NCI-H146 treated with DMSO at 0.1 percent for 48 hours (cell line): Measurements from ENCODE around the gene RAD51B.
A peak's percentile ranks its signal among the peaks of the same experiment; 100 is the strongest.
"Not testable (repeated sequence)": the region's sequence is repeated elsewhere in the genome, so short reads cannot be mapped to it uniquely, and the experiment has no call there.

Source experiments
- DNase-seq: peaks from one replicate; lab custom pipeline; 2025; ENCODE audit not compliant: unreplicated experiment; lab: John Stamatoyannopoulos, UW

RAD51B gene

DNA sequence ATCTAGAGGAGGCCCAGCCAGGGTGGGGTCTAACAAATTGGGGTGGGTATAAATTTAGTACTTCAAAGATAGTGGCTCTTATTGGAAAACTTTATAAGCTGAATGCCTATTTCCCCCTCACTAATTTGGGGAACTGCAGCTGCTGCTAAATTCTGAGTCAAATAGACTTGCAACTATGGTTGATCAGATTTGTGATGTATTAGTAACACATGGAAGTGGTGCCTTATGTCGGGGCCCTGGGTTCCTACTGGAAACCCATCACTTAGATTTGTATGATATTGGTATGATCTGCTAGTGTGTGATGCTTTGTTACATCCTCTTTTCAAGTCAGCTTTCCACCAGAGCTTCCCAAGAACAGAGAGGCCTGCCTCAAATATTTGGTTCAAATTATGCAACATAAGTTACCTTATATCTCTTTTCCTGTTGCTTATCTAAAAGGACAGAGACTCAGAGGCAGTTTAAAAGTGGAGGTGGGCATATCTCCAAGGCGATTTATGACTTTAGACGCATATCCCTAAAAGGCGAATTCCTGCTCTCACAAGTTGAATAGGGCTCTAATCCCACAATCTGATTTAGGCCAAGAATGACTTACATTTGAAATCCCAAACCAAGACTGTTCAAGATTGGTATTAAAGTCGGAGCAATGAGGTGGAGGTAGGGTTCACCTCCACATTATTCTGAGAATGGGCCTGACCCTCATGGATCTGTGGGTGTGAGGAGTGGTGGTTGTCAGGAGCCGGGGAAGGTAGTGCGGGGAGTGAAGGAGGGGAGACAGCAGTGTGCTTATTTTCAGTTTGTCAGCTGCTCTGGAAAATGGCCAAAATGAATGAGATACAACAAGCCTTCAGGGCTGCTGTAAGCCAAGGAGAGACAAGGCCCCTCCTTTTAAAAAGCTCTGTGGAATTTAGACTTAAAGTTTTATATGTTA, 425.8 kb downstream of the RAD51B start:
- no peak for DNase-seq

DNA sequence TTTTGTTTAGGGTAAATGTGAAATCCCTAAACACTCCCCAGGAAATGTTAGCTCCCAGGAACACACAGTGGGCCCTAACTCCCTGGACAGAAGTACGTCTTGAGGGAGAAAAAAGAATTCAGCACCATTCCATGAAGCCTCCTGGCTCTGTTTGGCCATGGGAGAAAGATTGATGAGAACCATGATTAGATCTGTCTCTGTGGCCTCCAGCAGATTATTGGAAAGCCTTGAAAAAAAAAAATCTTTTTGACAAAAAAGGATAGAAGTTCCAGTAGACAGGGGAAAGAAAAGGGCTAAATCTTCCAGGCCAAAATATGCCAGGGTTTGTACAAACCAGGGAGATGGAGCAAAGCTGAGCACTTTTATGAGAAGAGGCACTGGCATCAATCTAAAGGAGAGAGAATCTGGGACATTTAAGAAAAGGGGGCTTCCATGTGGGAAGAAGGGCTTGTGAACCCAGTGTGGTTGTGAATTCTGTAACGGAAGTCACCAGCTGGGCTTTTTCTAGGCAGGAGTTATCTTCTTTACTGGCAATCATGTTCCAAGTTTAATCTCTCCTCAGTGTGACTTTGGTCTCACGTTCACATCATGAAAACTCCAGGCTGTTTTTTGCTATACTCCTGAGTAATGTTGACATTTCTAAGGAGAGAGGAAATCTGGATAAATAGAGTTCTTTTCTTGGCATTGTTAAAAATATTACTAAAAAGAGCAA, 426.7 kb downstream of the RAD51B start:
- DNase-seq = no peak

DNA sequence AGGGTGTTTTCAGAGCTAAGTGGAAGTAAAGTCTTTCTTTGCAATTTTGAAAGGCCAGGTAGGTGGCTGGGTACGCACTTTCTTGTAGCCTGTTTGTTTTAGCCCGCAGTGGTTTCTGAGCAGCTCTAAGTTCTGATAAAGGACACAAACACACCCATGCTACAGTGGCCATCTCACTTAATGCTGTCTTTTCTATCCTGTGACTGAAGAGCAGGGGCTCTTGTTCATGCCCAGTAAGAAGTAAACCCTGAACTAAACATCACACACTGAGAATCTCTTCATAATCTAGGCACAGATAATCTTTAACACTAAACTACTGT, 427.2 kb downstream of the RAD51B start:
- DNase-seq = no peak

DNA sequence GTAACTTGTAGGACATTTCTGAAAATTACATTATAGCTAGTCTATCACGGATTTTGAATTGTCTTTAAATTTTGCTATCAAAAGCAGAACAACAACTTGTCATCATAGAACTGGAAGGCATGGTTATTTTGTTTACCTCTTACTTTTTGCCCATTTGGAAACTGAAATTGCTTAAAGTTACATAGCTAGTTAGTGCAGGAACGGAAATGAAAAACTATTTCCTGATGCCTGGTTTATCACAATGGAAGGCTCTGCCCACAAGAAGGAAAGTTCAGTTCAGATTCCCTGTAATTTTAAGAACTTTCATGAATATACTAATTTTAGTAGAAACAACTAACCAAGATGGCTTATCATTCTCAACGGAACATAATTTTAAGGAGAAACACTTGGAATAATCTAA, 427.7 kb downstream of the RAD51B start:
- no peak for DNase-seq

DNA sequence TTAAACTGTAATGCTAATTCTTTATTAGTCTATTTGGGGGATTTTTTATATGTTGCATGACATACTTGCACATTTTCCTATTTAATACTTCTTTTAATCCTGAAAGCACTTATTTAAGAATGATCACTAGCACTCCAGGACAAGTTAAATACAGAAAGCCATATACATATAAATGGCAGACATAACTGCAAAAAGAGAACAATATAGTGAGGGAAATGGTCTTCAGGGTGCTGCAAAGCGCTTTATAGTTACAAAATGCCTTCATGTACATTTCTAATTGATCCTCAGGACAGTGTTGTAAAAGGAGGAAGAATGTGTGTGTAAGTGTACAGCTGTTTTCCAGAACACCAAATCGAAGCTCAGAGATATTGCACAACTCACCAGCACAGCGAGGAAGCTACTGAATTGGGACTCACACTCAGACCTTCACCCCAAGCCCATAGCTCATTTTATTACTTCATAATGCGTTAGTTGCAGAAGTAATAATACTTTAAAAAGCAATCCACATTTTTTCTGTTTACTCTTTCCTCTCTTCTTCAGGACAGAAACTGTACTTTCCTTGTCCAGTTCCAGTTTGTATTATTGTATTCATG, 428.2 kb downstream of the RAD51B start:
- no peak for DNase-seq

DNA sequence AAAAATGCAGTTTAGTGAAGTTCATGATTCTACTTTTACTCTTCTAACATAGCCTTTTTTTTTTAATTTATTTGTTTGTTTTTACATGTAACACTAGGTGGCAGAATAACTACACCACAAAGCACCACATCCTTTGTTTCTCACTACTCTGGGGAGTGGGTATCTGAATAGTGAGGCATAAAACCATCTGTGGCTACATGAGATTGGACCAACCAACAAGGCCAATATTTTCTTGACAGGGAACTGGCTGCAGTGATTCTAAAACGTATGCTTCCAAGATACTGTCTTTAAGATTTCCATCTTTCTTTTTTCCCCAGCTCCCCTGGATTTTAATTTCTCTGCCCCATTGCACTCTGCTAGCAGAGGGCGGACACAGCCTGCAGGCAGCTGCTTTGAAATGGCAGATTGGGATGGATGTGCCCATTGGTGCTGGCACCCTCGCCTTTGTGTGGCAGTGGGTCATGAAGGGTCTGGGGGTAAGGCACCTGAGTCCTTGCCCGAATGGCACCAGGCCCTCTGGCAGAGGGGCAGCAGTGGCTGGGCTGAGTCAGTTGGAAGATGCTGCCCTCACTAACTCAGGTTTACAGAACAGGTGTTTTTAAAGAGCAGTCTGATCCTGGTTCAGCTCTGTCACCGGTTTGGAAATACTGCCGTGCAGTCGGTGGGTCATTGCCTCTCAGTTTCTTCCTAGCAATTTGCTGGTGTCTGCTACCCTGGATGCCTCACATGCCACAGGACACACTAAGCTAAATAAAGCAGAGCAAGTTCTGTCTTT, 429.1 kb downstream of the RAD51B start:
- DNase-seq = peak; percentile 20

DNA sequence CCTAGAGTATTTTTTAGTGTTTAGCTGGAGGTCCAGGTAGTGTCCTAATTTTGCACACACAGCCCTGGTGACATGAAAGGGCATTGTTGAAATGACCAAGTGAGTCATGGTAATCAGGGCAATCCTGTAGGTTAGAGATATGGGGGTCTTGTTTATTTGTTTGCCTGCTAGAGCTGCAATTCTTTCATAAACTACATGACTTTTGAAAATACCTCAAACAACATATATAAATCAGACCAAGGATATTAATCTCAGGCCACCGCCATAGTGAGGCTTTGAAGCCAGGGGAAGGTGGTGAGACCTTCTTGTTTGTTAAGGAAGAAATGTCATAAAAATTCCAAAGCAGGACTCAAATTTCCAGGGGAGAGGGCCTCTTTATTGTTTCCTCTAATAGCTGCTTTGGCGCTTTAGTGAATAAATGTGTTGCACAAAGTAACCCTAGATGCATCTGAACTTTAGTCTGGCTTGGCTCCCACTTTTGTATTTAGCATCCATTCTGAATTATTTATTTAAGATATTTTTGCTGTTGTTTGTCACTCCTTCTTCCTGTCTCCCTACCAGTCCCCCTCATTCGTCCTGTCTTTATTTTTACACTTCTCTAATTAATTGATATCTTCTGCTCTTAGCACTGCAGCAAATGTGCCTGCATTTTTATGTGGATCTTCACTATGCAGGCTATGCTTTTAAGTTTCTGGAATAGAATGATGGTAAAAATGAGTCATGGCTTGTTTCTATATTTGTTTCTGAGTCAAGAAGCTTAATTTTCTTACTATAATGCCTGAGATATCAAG, 430.3 kb downstream of the RAD51B start:
- DNase-seq = no peak

DNA sequence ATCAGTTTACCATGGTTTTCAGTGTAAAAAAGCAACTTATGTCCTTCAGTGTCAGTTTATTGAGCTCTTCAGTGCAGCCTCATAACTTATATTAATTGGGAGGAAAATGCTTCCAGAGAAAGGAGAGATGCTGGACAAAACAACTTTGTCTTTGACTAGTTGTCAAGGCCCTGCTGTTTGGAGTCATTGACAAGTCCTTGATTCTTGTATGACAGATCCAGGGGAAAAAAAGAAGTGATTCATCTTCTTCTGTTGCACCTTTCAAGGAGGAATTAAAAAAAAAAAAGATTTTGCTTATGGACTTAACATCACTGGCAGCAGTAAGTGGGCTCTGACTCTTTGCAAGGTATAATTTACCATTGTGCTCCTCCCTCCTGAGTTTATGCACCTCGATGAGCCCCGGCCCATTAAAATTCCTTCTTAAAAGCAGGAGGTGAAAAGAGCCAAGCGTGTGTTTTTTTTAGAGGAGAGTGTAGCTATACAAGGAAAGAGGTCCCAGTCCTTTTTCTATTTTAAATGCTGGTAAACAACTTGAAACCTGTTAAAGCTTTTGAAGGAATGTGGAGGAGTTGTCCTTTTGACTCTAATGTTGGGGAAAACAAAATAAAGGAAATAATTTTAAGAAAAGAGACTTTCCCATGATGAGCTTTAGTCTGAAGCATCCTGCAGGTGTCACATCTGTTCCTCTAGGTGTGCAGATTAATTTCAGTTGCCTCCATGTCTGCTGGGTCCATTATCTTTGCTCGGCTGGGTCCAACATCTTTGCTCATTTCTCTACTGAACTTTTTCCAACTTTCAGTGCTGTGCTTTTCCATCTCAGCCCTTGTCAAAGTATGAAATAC, 431.6 kb downstream of the RAD51B start:
- DNase-seq = no peak

DNA sequence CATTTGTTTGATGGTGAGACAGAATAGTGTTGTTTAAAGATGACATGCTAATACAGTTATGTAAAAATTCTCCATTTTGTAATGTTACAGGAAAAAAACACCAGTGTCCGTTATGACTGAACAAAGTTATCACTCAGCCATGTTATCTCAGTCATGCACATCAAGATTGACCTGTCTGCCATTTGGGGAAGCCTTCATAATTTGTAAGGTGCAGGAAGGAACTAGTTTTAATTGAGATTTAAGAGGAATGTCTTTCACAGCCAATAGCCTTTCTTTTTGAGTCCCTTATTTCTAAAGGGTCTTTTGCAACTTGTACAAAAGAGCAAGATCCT, 432.2 kb downstream of the RAD51B start:
- no peak for DNase-seq

DNA sequence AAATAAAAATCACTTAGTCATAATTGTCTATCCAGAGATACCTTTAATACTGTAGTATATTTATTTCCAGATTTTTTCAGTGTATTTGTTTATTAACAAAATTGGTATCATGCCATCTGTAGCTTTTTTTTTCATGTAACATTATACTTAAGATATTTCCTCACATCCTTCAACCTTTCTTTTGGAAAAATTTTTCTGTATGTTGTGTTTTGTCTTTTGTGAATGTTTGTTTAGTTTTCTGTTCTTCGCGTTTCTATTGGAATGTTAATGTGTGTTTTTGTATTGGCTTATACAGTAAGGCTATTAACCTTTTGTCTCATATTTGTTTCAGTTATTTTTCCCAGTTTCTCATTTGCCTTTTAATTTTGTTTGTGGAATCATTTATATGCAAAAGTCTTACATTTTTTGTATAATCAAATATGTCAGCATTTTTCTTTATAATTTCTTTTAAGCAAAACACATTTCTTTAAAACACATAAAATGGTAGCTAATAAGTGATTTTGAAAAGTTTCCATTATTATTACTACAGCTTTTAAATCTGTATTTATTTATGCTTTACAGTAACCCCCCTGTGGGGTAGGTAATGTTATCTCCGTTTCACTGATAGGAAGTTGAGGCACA, 433.7 kb downstream of the RAD51B start:
- DNase-seq = no peak

DNA sequence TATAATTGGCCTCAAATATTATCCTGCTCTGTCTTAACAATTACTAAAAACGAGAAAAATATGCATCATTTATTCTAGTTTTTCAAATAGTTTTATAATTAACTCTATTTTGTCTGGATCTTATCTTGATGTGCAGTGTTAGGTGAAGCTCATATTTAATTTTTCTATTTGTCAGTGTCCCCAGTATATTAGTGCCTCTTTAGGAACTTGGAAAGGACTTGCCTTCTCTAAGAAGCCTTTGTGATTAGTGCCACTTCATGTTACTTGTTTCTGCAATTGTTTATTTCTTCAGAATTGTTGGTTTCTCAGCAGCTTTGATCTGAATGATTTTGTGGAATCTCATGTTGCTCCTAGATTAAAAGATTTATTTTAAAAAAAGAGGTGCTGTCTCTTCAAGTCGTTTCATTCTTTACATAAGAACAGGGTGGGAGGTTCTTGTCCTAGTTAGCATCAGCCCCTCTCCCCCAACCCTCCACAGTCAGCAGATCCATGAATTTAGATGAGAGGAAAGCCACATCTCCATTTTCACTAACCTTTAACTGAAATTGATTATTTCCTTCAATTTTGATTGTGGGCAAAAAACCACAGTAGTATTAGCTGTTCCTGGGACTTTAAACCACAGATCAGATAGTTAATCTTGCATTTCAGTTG, 434.4 kb downstream of the RAD51B start:
- no peak for DNase-seq

DNA sequence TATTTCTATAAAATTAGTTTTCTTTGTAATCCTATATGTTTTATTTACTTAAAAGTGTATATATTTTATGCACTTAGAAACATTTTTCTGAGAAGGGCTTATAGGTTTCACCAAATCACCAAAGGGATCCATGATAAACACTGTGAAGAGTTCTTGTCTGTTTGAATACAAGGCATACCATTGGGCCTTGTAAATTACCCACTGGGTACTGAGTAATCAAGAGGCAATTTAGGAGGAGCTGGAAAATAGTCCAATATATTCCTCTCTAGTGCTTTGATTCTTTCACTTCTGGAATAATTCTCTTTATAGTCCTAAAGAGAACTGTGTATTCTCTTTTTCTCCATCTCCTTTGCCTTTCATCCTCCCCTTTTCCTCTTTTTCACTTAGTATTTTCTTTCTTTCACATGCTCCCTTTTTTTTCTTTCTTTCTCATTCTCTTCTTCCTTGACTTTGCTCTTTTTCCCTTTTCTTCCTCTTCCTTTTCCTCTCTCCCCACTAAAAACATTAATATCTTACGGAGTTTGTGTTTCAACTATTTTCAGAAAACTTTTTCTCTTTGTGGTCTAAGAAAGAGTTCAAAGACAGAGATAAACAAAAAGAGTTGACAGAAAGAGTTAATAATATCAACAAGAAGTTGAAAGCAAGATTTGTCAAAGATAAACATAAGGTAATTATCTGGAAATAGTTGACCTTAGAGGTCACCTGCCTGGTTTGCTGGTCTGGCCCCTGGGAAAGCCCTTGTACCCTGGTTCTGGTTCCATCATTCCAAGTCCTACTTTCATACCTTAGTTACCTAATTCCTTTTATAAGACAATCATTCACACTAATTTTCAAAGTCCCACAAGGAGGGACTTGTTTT, 435.3 kb downstream of the RAD51B start:
- no peak for DNase-seq

DNA sequence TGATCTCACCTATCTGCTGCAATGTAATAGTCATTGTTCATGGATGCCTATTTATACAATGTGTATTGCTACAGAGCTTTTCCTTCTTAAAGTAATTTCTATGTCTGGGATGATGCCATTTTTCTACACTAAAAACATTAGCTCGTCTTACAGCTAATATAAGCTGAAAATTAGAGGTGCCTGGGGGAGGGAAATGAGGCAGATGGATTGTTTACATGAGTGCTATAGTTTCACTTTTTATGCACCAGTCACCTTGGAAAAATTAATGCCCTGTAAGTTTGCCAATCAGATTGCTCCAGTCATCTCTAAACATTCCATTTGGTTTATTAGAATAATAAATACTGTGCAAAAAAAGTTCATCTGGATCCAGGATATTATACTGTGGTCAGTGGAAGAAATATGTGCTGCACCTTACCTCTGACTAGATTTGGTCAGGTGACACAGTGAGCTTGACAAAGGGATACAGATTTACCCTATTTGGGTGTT, 436.2 kb downstream of the RAD51B start:
- DNase-seq = no peak

DNA sequence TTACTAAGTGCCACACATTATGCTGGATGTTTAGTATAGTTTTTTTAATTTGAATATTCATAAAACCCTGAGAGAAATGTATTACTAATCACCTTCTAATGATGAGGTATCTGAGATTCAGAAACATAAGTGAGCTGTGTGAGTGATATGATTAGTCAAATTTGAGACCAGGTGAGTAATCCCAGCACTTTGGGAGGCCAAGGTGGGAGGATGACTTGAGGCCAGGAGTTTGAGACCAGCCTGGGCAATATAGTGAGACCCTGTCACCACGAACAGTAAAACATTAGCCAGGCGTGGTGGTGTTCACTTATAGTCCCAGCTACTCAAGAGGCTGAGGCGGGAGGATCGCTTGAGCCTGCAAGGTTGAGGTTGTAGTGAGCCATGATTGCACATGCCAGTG, 438.4 kb downstream of the RAD51B start:
- no peak for DNase-seq

DNA sequence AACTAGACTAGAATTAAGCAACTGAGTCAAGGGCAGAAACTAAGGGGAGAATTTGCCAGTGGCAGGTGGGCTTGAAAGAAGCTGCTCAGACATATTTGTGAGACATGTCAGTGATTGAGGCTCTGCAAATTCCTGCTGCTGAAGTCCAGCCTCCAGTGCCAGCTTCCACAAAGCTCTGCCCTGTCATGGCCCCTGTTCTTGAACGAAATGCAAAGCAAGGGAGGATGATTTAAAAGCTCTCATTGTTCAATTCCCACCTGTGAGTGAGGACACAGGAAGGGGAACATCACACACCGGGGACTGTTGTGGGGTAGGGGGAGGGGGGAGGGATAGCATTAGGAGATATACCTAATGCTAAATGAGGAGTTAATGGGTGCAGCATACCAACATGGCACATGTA, 439.4 kb downstream of the RAD51B start:
- DNase-seq = not testable (repeated sequence)

DNA sequence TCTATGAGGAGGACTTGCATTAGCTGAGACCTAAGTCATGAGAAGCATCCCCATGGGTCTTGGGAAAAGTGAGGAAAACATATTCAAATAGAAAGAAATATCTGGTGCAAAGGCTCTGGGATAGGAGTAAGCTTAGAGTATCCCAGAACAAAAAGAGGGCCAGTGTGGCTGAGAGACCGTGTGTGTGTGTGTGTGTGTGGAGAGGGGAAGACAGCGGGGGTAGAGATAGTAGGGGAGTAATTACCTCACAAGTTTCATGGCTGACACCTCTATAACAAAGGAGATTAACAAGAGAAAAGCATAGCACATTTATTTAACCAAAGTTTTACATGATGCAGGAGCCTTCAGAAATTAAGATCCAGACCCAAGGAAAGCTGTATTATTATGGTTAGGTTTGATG, 440.5 kb downstream of the RAD51B start:
- no peak for DNase-seq

DNA sequence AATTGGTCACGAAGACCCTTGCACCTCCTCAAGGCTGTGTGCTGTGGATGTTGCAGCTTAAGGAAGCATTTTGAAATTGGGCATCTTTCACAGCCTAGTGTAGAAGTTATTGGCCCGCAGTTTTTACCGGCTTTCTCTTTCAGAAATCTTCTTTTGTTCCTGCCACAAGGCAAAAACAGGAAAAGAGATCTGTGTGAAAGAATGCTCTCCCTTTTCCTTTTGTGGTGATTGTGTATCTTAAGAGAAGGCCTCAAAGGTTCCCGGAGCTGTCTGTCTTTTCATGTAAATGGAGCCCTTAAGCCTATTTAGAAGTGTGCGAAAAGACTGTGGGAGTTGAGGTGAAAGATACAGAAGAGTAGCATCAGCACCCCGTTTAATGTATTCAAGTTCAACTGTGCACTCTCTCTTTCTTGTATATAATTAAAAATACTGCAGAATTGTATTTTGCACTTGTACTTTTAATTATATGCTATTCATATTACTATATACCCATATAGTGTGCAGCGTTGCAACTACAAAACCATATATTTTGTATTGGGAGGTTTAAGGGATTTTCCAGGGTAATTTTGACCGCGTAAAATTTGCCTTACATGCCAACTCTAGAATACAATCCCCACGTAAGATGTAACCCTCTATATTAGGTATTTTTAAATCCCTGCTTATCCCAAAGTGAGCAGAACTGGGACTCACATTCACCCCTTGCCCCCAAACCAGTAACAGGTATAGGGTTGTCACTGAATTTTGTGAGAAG, 441.7 kb downstream of the RAD51B start:
- DNase-seq = no peak
